Measurements from ENCODE around the gene LTN1. TPM values are rescaled to one million over a fixed set of nuclear protein-coding genes. Genes with fewer than 3 reads are reported as not detected.
A peak's percentile ranks its signal among the peaks of the same experiment; 100 is the strongest.
"Not testable (repeated sequence)": the region's sequence is repeated elsewhere in the genome, so short reads cannot be mapped to it uniquely, and the experiment has no call there.

Gene LTN1
- total and polyA plus RNA-seq, 4 donors, result 4.5 to 46.9 (median 12.0) TPM

DNA sequence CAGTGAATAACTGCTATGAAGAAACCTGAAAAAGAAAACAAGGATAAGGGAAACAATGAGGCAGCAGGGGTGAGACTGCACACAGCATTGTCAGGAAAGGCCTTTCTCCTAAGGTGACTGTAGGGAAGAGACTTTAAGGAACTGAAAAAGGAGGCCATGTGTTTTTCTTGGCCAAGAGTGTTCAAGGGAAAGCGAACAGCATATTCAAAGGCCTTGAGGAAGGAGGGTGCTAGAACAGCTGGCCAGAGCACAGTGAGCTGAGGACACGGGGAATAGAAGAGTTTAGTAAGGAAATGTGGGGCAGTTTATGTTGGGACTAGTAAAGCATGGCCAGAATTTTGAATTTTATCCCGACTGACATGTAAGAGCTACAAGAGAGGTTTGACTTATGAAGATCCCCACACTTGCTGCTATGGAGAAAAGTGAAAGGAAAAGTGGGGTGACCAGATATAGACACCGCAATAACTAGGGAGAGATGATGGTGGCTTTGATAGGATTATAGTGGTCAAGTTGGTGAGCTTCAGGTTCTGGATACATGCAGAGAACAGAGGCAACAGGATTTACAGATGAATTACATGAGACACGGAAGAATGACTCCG is 25.1 kb upstream of the LTN1 start:
- WGBS, 2 donors, result 83 to 85% methylated on average over 6 of the region's 6 CpGs

DNA sequence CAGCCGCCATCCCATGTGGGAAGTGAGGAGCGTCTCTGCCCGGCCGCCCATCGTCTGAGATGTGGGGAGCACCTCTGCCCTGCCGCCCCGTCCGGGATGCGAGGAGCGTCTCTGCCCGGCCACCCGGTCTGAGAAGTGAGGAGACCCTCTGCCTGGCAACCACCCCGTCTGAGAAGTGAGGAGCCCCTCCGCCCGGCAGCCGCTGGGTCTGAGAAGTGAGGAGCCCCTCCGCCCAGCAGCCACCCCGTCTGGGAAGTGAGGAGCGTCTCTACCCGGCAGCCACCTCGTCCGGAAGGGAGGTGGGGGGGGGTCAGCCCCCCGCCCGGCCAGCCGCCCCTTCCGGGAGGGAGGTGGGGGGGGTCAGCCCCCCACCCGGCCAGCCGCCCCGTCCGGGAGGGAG is 18.6 kb upstream of the LTN1 start:
- H3K9me3 ChIP-seq (ENCODE audit: control insufficient read depth in 4 of 4, insufficient read depth in 3 of 4, low read length in 3 of 4); DNase-seq; ATAC-seq (ENCODE audit: insufficient read depth, low FRiP score); H3K4me1 ChIP-seq (ENCODE audit: control insufficient read depth in 5 of 5, insufficient read depth in 5 of 5, low read length in 5 of 5); H3K9ac ChIP-seq (ENCODE audit: insufficient read depth in 1 of 2, low read length in 2 of 2); H3K27ac ChIP-seq (ENCODE audit: low read depth in 1 of 2, low read length in 1 of 2); H3K36me3 ChIP-seq (ENCODE audit: control insufficient read depth in 4 of 4, insufficient read depth in 4 of 4, low read length in 4 of 4); H3K27me3 ChIP-seq (ENCODE audit: control insufficient read depth in 3 of 3, insufficient read depth in 3 of 3, low read length in 2 of 3); H3K4me3 ChIP-seq: not testable (repeated sequence)
- 94 to 97% methylated on average over 12 to 27 of the region's 30 CpGs for WGBS, 2 donors

More for the DNA sequence above, 25.1 kb upstream of the LTN1 start:
- DNase-seq (no peak), ATAC-seq (ENCODE audit: insufficient read depth, low FRiP score) (no peak)
- TF ChIP-seq, protein P1, sequence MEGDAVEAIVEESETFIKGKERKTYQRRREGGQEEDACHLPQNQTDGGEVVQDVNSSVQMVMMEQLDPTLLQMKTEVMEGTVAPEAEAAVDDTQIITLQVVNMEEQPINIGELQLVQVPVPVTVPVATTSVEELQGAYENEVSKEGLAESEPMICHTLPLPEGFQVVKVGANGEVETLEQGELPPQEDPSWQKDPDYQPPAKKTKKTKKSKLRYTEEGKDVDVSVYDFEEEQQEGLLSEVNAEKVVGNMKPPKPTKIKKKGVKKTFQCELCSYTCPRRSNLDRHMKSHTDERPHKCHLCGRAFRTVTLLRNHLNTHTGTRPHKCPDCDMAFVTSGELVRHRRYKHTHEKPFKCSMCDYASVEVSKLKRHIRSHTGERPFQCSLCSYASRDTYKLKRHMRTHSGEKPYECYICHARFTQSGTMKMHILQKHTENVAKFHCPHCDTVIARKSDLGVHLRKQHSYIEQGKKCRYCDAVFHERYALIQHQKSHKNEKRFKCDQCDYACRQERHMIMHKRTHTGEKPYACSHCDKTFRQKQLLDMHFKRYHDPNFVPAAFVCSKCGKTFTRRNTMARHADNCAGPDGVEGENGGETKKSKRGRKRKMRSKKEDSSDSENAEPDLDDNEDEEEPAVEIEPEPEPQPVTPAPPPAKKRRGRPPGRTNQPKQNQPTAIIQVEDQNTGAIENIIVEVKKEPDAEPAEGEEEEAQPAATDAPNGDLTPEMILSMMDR (IDR thresholded peaks at IDR 0.05; ENCODE audit: control extremely low read depth, extremely low read depth), result no peak
- H3K4me3 ChIP-seq, result no peak overlapping the region
- no peaks in the 10 kb centered on the region for H3K27me3 ChIP-seq (ENCODE audit: control insufficient read depth in 3 of 3, insufficient read depth in 3 of 3, low read length in 2 of 3)
- no peaks in the 10 kb centered on the region for H3K9me3 ChIP-seq (ENCODE audit: control insufficient read depth in 4 of 4, insufficient read depth in 3 of 4, low read length in 3 of 4)
- H3K27ac ChIP-seq (ENCODE audit: low read depth in 1 of 2, low read length in 1 of 2), result no peak overlapping the region
- H3K9ac ChIP-seq (ENCODE audit: insufficient read depth in 1 of 2, low read length in 2 of 2), result peak overlapping the region in 1 of 2 donors; percentile 61
- no peaks in the 10 kb centered on the region for H3K36me3 ChIP-seq (ENCODE audit: control insufficient read depth in 4 of 4, insufficient read depth in 4 of 4, low read length in 4 of 4)
- peaks cover 0 to 14% (median 10%) of the 10 kb centered on the region in 5 donors for H3K4me1 ChIP-seq (ENCODE audit: control insufficient read depth in 5 of 5, insufficient read depth in 5 of 5, low read length in 5 of 5)

DNA sequence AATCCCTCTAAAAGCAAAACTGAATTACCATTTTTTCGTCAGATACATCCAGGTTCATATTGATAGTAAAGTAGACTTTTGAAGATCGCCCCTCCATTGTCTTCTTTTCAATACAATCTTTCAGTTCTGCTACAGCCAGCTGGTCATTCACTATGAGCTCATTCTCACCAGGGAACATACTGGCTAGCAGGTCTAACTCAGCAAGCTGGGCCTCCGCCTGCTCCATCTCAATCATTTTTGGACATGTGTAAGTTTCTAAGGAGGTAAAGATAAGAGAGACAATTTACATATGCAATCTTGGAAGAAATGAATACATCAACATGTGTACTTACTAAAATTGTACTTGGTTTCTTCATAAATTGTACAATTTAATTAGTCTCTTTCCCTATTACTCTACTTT is 15.7 kb upstream of the LTN1 start:
- TF ChIP-seq, protein P1 (IDR thresholded peaks at IDR 0.05; ENCODE audit: control extremely low read depth, extremely low read depth), result no peak
- ATAC-seq (ENCODE audit: insufficient read depth, low FRiP score), result no peak
- Histone ChIP-seq H3K9me3 (ENCODE audit: control insufficient read depth in 4 of 4, insufficient read depth in 3 of 4, low read length in 3 of 4) (no peaks in the 10 kb centered on the region), H3K4me1 (ENCODE audit: control insufficient read depth in 5 of 5, insufficient read depth in 5 of 5, low read length in 5 of 5) (peaks cover 0 to 2% (median 0%) of the 10 kb centered on the region in 5 donors), H3K36me3 (ENCODE audit: control insufficient read depth in 4 of 4, insufficient read depth in 4 of 4, low read length in 4 of 4) (peaks cover 0 to 7% (median 3%) of the 10 kb centered on the region in 4 donors), H3K9ac (ENCODE audit: insufficient read depth in 1 of 2, low read length in 2 of 2) (no peak overlapping the region), H3K4me3 (no peak overlapping the region), H3K27me3 (ENCODE audit: control insufficient read depth in 3 of 3, insufficient read depth in 3 of 3, low read length in 2 of 3) (no peaks in the 10 kb centered on the region), H3K27ac (ENCODE audit: low read depth in 1 of 2, low read length in 1 of 2) (no peak overlapping the region)
- 96 to 98% methylated on average over 3 of the region's 3 CpGs for WGBS, 2 donors
- DNase-seq, result no peak

DNA sequence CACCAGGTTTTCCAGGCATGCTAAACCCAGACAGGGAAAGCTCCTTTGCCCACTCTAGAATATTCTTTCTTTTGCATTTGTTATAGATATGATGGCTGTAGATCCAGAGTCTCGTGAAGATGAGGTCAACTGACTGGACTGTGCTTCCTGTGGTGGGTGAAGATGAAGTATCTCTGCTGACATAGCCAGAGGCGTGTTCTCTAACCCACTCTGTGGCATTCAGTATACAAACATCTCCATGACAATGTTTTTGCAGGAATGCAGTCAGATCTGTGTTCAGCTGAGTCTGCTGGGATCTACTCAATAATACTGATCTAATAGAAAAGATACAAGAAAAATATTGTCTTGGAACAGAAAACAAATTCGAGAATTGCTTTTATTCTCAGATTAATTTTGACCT is 15.1 kb upstream of the LTN1 start:
- H3K4me1 ChIP-seq (ENCODE audit: control insufficient read depth in 5 of 5, insufficient read depth in 5 of 5, low read length in 5 of 5), result peaks cover 0 to 2% (median 0%) of the 10 kb centered on the region in 5 donors
- TF ChIP-seq, protein P1 (IDR thresholded peaks at IDR 0.05; ENCODE audit: control extremely low read depth, extremely low read depth), result no peak
- 84 to 85% methylated on average over 3 of the region's 3 CpGs for WGBS, 2 donors

More for the DNA sequence above, 15.1 kb upstream of the LTN1 start:
- H3K9ac ChIP-seq (ENCODE audit: insufficient read depth in 1 of 2, low read length in 2 of 2), result no peak overlapping the region
- H3K27ac ChIP-seq (ENCODE audit: low read depth in 1 of 2, low read length in 1 of 2), result no peak overlapping the region
- DNase-seq, result no peak
- peaks cover 0 to 7% (median 3%) of the 10 kb centered on the region in 4 donors for H3K36me3 ChIP-seq (ENCODE audit: control insufficient read depth in 4 of 4, insufficient read depth in 4 of 4, low read length in 4 of 4)
- no peaks in the 10 kb centered on the region for H3K27me3 ChIP-seq (ENCODE audit: control insufficient read depth in 3 of 3, insufficient read depth in 3 of 3, low read length in 2 of 3)
- H3K4me3 ChIP-seq, result no peak overlapping the region
- ATAC-seq (ENCODE audit: insufficient read depth, low FRiP score), result no peak
- no peaks in the 10 kb centered on the region for H3K9me3 ChIP-seq (ENCODE audit: control insufficient read depth in 4 of 4, insufficient read depth in 3 of 4, low read length in 3 of 4)

Data from lung (tissue), 12 donors.